A549 (cell line): Measurements from ENCODE around the gene SDF2L1.

Source experiments
- BCL3 ChIP-seq: fragments of >200 bp; sonication (Bioruptor Twin); formaldehyde crosslinking; IDR thresholded peaks from 3 replicates; pipeline ENCODE4 v1.6.1; 2016
- CTCF ChIP-seq: fragments of >200 bp; sonication (Bioruptor Twin); formaldehyde crosslinking; IDR thresholded peaks from 3 replicates; pipeline ENCODE4 v1.5.1; 2016
- HOXA7 ChIP-seq: fragments of 250-450 bp; sonication (Bioruptor Pico); IDR thresholded peaks from 2 replicates; pipeline ENCODE4 v1.5.0; 2020; ENCODE audit warnings: mild to moderate bottlenecking, moderate library complexity
- JUN ChIP-seq, 2 experiments: fragments of >200 bp; sonication (Bioruptor Twin); formaldehyde crosslinking; IDR thresholded peaks; 2 replicates in 1 of 2; 3 replicates in 1 of 2; pipeline ENCODE4 v1.6.1; 2016 to 2017
- JUNB ChIP-seq: fragments of >200 bp; sonication (Bioruptor Twin); formaldehyde crosslinking; IDR thresholded peaks from 2 replicates; pipeline ENCODE4 v1.6.1; 2016
- KDM5A ChIP-seq: fragments of 200-600 bp; sonication (generic); IDR thresholded peaks from 2 replicates; pipeline ENCODE4 v1.6.1; 2016; ENCODE audit warnings: antibody characterized with exemption, mild to moderate bottlenecking
- RFX5 ChIP-seq: fragments of 450-650 bp; IDR thresholded peaks from 2 replicates; pipeline ENCODE4 v1.7.1; 2014; ENCODE audit warnings: antibody characterized with exemption, mild to moderate bottlenecking, moderate library complexity
- USF2 ChIP-seq: fragments of 450-650 bp; IDR thresholded peaks from 2 replicates; pipeline ENCODE4 v1.6.1; 2014; ENCODE audit warnings: antibody characterized with exemption
- TF ChIP-seq, protein P1 (sequence below): IDR thresholded peaks from 2 replicates; pipeline ENCODE4 v1.6.1; 2012

- TF ChIP-seq HOXA7 (CRISPR knock-in tag) (no peak), BCL3 (no peak), CTCF (peak; percentile 21), JUNB (no peak), RFX5 (no peak), KDM5A (no peak), USF2 (no peak), JUN (IDR thresholded peaks at IDR 0.05) (no peak)
- TF ChIP-seq, protein P1, sequence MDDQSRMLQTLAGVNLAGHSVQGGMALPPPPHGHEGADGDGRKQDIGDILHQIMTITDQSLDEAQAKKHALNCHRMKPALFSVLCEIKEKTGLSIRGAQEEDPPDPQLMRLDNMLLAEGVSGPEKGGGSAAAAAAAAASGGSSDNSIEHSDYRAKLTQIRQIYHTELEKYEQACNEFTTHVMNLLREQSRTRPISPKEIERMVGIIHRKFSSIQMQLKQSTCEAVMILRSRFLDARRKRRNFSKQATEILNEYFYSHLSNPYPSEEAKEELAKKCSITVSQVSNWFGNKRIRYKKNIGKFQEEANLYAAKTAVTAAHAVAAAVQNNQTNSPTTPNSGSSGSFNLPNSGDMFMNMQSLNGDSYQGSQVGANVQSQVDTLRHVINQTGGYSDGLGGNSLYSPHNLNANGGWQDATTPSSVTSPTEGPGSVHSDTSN: no peak
Observed at GRCh38 chr22:21593406-21594232, 48.5 kb upstream of the SDF2L1 start.
